ENCODE measurements around the gene CLIP4.
A peak's percentile ranks its signal among the peaks of the same experiment; 100 is the strongest.

CLIP4 gene

DNA sequence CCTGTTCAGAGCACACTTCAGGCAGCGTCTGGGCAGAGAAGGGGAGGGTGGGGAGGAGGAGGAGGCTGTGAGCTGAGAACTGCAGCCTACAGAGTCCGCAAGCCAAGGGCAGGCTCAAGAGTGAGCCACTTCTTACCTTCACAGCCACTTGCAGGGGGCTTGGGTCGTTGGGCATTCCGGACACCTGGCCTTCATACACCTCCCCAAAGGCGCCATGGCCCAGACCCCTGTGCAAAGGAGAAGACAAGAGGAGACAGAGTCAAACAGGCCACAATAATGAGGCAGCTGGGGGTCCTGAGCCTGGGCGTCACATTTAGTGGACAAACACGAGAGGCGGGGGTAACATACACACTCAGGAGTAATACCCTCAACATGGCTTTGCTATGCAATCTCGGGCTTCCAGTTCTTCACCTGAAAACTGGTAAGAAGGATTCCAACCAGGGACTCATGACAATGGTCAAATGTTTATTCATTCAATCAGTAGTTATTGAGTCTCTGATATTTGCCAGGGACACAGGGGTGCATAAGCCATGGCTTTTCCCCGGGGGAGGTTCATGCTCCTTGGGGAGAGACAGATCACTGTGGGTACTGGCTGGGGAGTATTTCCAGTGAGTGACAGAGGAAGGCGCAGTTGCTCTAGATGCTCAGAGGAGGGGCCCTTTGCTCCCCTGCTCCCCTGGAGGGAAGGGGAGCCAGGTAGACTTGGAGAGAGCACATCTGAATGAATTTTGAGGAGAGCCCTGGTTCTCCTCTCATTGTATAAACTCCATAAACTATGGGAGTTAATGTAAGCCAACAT lies 107.4 kb downstream of the CLIP4 start:
- no peak for DNase-seq (ENCODE audit: low read depth in 2 of 2)

GRCh38 chr2:29223257-29223656 lies 108.0 kb downstream of the CLIP4 start:
- DNase-seq (ENCODE audit: low read depth in 2 of 2): no peak

GRCh38 chr2:29223851-29224692 lies 108.9 kb downstream of the CLIP4 start:
- DNase-seq (ENCODE audit: low read depth in 2 of 2): peak; percentile 34 to 44

DNA sequence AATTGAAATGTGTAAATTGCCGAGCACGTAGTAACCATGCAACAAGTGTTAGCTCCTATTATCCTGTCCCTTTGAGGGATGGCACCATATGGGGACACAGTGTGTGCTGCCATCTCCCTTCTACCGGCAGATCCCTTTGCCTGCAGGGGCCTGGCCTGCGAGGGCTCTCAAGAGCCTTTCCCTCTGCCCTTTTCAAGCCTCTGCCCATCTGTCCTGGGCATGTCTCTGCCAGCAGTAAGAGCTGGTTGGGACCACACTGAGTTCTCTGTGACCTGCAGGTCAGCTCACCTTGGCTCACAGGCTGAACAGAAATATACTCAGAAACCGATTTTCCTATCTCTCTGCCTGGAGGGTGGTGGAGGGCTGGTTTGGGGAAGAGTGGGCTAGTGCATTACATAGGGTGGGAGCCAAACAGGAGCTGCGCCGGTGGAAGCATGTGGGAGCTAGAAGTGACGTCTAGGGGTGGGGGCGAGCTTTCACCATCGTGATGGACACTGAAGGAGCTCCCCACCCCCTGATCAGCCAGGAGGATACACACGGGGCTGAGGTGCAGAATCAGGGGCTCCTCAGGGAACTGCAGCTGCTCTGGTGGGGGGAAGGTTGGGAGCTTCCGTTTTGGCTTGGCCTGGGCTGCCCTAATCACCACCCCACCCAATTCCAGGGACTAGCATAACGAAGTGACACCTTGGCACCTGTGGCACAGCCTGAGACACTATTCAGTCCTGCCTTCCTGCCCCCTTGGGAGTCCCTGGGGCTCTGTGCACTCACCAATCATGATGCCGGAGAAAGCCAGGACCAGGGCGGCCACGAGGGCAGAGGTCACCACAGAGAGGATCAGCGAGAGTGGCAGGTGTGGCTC lies 109.7 kb downstream of the CLIP4 start:
- DNase-seq (ENCODE audit: low read depth in 2 of 2): no peak

GRCh38 chr2:29225814-29226213 lies 110.6 kb downstream of the CLIP4 start:
- DNase-seq (ENCODE audit: low read depth in 2 of 2): no peak

GRCh38 chr2:29226375-29226774 lies 111.2 kb downstream of the CLIP4 start:
- DNase-seq (ENCODE audit: low read depth in 2 of 2): no peak

- DNase-seq (ENCODE audit: low read depth in 2 of 2): no peak
These were observed 111.6 kb downstream of the CLIP4 start for GRCh38 chr2:29226808-29227207.

GRCh38 chr2:29227935-29228675 lies 112.9 kb downstream of the CLIP4 start:
- peak; percentile 19 to 23 for DNase-seq (ENCODE audit: low read depth in 2 of 2)

GRCh38 chr2:29228947-29229346 lies 113.7 kb downstream of the CLIP4 start:
- no peak for DNase-seq (ENCODE audit: low read depth in 2 of 2)

DNA sequence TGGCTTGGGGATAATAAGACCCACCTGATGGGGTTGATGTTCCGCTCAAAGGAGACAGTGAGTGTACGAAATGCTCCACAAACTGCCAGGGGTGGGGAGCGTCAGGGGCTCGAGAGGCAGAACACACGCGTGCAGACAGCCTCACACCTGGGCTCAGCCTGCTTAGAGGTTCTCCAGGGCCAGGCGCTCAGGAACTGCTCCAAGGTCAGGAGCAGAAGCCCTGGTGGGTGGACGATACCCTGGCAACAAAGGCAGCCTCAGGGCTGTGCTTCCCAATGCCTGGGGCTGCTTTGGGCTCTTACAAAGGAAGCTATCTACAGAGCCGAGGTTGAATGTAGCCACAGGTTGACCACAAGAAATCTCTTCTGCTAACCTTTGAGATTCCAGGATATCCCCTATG lies 114.4 kb downstream of the CLIP4 start:
- no peak for DNase-seq (ENCODE audit: low read depth in 2 of 2)

DNA sequence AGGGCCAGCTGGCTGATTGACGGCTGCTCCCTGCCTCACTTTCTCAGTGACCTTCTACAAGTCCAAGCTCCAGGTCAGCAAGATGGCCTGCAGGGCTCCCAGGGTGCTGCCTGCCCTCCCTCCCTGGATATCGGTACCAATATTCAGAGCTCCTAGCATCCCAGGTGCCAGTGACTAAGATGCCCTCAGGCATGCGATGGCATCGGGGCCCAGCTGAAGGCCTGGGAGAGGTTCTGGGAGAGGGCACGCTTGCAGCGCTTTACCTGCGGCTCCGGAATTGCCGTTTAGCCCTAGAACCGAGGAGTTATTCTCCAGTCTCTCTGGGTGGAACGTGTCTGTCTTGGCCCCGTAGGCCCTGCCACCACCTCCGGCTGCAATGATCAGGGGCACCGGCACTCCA lies 116.8 kb downstream of the CLIP4 start:
- DNase-seq (ENCODE audit: low read depth in 2 of 2): no peak

- DNase-seq (ENCODE audit: low read depth in 2 of 2): no peak
These were observed 118.2 kb downstream of the CLIP4 start for GRCh38 chr2:29233428-29233827.

DNA sequence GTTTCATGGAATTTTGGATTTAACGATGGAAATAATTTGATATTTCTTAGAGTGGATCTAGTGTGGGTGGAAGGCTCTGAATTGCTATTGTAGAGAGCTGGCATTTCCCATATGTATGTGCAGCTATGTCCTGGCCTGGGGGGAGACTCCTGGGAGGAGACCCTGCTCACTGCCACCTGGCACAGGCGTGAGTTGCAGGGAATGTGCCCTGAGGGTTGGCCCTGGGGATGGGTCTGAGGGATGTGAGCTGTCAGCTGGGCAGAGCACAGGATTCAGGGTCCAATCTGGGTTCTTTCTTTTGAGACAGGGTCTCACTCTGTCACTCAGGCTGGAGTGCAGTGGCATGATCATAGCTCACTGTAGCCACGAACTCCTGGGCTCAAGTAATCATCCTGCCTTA lies 120.2 kb downstream of the CLIP4 start:
- no peak for DNase-seq (ENCODE audit: low read depth in 2 of 2)

- no peak for DNase-seq (ENCODE audit: low read depth in 2 of 2)
These were observed 120.9 kb downstream of the CLIP4 start for GRCh38 chr2:29236074-29236473.

- no peak for DNase-seq (ENCODE audit: low read depth in 2 of 2)
These were observed 123.3 kb downstream of the CLIP4 start for GRCh38 chr2:29238497-29238896.

Data from fibroblast of skin of left biceps (primary cell).